ENCODE results near the gene OR13C9. TPM values are rescaled to one million over a fixed set of nuclear protein-coding genes. Genes with fewer than 3 reads are reported as not detected.

Gene OR13C9
- not detected in 2 replicates for total RNA-seq

GRCh38 chr9:104618104-104618503 is at the start of gene OR13C9:
TSS of gene OR13C9 (minus strand) at chr9:104618204. CDS start at chr9:104618204, 0 bp downstream.

GRCh38 chr9:104605527-104605926 is 12.5 kb downstream of the OR13C9 start, which contains the start of gene OR13C2:
TSS of gene OR13C2 (minus strand) at chr9:104605627. CDS start at chr9:104605627, 0 bp downstream.

GRCh38 chr9:104599313-104599712 is 18.7 kb downstream of the OR13C9 start, which contains the start of gene OR13C5:
TSS of gene OR13C5 (minus strand) at chr9:104599413. CDS start at chr9:104599413, 0 bp downstream.

GRCh38 chr9:104568868-104569267 is 49.1 kb downstream of the OR13C9 start, which contains the start of gene OR13C8:
TSS of gene OR13C8 (plus strand) at chr9:104569168. CDS start at chr9:104569168, 0 bp downstream.

Other genes starting within 250 kb of the OR13C9 start
- gene OR13F1, start 113.9 kb downstream of the OR13C9 start, total RNA-seq = not detected in 2 replicates
- not detected in 2 replicates for gene OR13C4, start 91.0 kb downstream of the OR13C9 start, total RNA-seq
- not detected in 2 replicates for gene OR13C3, start 81.3 kb downstream of the OR13C9 start, total RNA-seq
- gene OR13C8, start 49.0 kb downstream of the OR13C9 start, total RNA-seq = not detected in 2 replicates
- gene OR13C5, start 18.8 kb downstream of the OR13C9 start, total RNA-seq = not detected in 2 replicates
- 0.28 TPM in 1 of 2 replicates, not detected in the other for gene OR13C2, start 12.6 kb downstream of the OR13C9 start, total RNA-seq
- not detected in 2 replicates for gene OR13D1, start 76.3 kb upstream of the OR13C9 start, total RNA-seq
- 58.9 and 61.2 TPM in 2 replicates for gene NIPSNAP3A, start 129.5 kb upstream of the OR13C9 start, total RNA-seq
- gene NIPSNAP3B, start 145.9 kb upstream of the OR13C9 start, total RNA-seq = 0.38 and 0.85 TPM in 2 replicates